Measurements from ENCODE around the gene PROZ. TPM values are rescaled to one million over a fixed set of nuclear protein-coding genes. Genes with fewer than 3 reads are reported as not detected.

The PROZ gene
- total RNA-seq, 1 donor: not detected

- Histone ChIP-seq H2AFZ (ENCODE audit: low read length) (no peak overlapping the region), H3K36me3 (ENCODE audit: insufficient read depth, low read length) (no peaks in the 10 kb centered on the region), H3K9me3 (ENCODE audit: low read depth, low read length) (no peaks in the 10 kb centered on the region), H3K27me3 (ENCODE audit: insufficient read depth, low read length) (peaks cover 60% of the 10 kb centered on the region), H3K27ac (ENCODE audit: low read depth, low read length) (no peak overlapping the region), H4K20me1 (ENCODE audit: insufficient read depth, low read length) (no peaks in the 10 kb centered on the region), H3K79me2 (ENCODE audit: insufficient read depth, low read length) (no peaks in the 10 kb centered on the region), H3K4me1 (ENCODE audit: insufficient read depth, low read length) (no peaks in the 10 kb centered on the region), H3K4me3 (ENCODE audit: insufficient read depth, low read length) (no peak overlapping the region), H3K4me2 (ENCODE audit: insufficient read depth, low read length) (no peak overlapping the region)
- TF ChIP-seq CTCF (IDR thresholded peaks at IDR 0.05; ENCODE audit: extremely low read depth, low read depth, low read length): no peak
- DNase-seq (ENCODE audit: insufficient read length, low spot score, missing footprints): no peak
These were observed 23.1 kb upstream of the PROZ start for GRCh38 chr13:113135281-113135760.

- H3K9me3 ChIP-seq (ENCODE audit: low read depth, low read length): no peaks in the 10 kb centered on the region
- no peak for TF ChIP-seq CTCF (IDR thresholded peaks at IDR 0.05; ENCODE audit: extremely low read depth, low read depth, low read length)
- H3K79me2 ChIP-seq (ENCODE audit: insufficient read depth, low read length): no peaks in the 10 kb centered on the region
- DNase-seq (ENCODE audit: insufficient read length, low spot score, missing footprints): no peak
- no peak overlapping the region for H3K4me2 ChIP-seq (ENCODE audit: insufficient read depth, low read length)
- no peak overlapping the region for H3K4me3 ChIP-seq (ENCODE audit: insufficient read depth, low read length)
- H3K36me3 ChIP-seq (ENCODE audit: insufficient read depth, low read length): no peaks in the 10 kb centered on the region
- no peak overlapping the region for H3K27ac ChIP-seq (ENCODE audit: low read depth, low read length)
- H3K4me1 ChIP-seq (ENCODE audit: insufficient read depth, low read length): no peaks in the 10 kb centered on the region
- H4K20me1 ChIP-seq (ENCODE audit: insufficient read depth, low read length): no peaks in the 10 kb centered on the region
- no peak overlapping the region for H2AFZ ChIP-seq (ENCODE audit: low read length)
- H3K27me3 ChIP-seq (ENCODE audit: insufficient read depth, low read length): peaks cover 47% of the 10 kb centered on the region
These were observed 20.7 kb upstream of the PROZ start for GRCh38 chr13:113137691-113138298.

GRCh38 chr13:113138792-113139551, 19.5 kb upstream of the PROZ start:
- Histone ChIP-seq H3K4me1 (ENCODE audit: insufficient read depth, low read length) (no peaks in the 10 kb centered on the region), H3K79me2 (ENCODE audit: insufficient read depth, low read length) (no peaks in the 10 kb centered on the region), H3K9me3 (ENCODE audit: low read depth, low read length) (no peaks in the 10 kb centered on the region), H3K27me3 (ENCODE audit: insufficient read depth, low read length) (peaks cover 38% of the 10 kb centered on the region), H4K20me1 (ENCODE audit: insufficient read depth, low read length) (no peaks in the 10 kb centered on the region), H3K27ac (ENCODE audit: low read depth, low read length) (no peak overlapping the region), H3K36me3 (ENCODE audit: insufficient read depth, low read length) (no peaks in the 10 kb centered on the region), H2AFZ (ENCODE audit: low read length) (no peak overlapping the region), H3K4me3 (ENCODE audit: insufficient read depth, low read length) (no peak overlapping the region), H3K4me2 (ENCODE audit: insufficient read depth, low read length) (no peak overlapping the region)
- peak; percentile 49 for DNase-seq (ENCODE audit: insufficient read length, low spot score, missing footprints)
- no peak for TF ChIP-seq CTCF (IDR thresholded peaks at IDR 0.05; ENCODE audit: extremely low read depth, low read depth, low read length)

- Histone ChIP-seq H3K27me3 (ENCODE audit: insufficient read depth, low read length) (peaks cover 33% of the 10 kb centered on the region), H3K9me3 (ENCODE audit: low read depth, low read length) (no peaks in the 10 kb centered on the region), H3K27ac (ENCODE audit: low read depth, low read length) (no peak overlapping the region), H3K36me3 (ENCODE audit: insufficient read depth, low read length) (no peaks in the 10 kb centered on the region), H3K4me1 (ENCODE audit: insufficient read depth, low read length) (no peaks in the 10 kb centered on the region), H3K4me3 (ENCODE audit: insufficient read depth, low read length) (no peak overlapping the region), H2AFZ (ENCODE audit: low read length) (no peak overlapping the region), H3K4me2 (ENCODE audit: insufficient read depth, low read length) (no peak overlapping the region), H4K20me1 (ENCODE audit: insufficient read depth, low read length) (no peaks in the 10 kb centered on the region), H3K79me2 (ENCODE audit: insufficient read depth, low read length) (no peaks in the 10 kb centered on the region)
- no peak for TF ChIP-seq CTCF (IDR thresholded peaks at IDR 0.05; ENCODE audit: extremely low read depth, low read depth, low read length)
- peak; percentile 46 for DNase-seq (ENCODE audit: insufficient read length, low spot score, missing footprints)
These were observed 18.9 kb upstream of the PROZ start for GRCh38 chr13:113139577-113139976.

Measured in osteoblast (primary cell).